BLaER1 treated with 17β-estradiol and CSF1 and Interleukin-3, amounts not matched to agents 10 nM and 100 nM (cell line): ENCODE data around the gene SV2A.
A peak's percentile ranks its signal among the peaks of the same experiment; 100 is the strongest.
"Not testable (repeated sequence)": the region's sequence is repeated elsewhere in the genome, so short reads cannot be mapped to it uniquely, and the experiment has no call there.

ENCODE experiments used
- H3K27ac ChIP-seq, 11 experiments: shearing (Covaris generic); formaldehyde crosslinking; 2 replicates each; pipeline ENCODE4 v1.8.1; 2022
- H3K27me3 ChIP-seq, 11 experiments: shearing (Covaris generic); formaldehyde crosslinking; 2 replicates each; pipeline ENCODE4 v1.8.1; 2022
- H3K36me3 ChIP-seq, 11 experiments: shearing (Covaris generic); formaldehyde crosslinking; 2 replicates each; pipeline ENCODE4 v1.8.1; 2022
- H3K4me1 ChIP-seq, 10 experiments: shearing (Covaris generic); formaldehyde crosslinking; 2 replicates each; pipeline ENCODE4 v1.8.1; 2022
- H3K4me2 ChIP-seq, 11 experiments: shearing (Covaris generic); formaldehyde crosslinking; 2 replicates each; pipeline ENCODE4 v1.8.1; 2022
- H3K4me3 ChIP-seq, 10 experiments: shearing (Covaris generic); formaldehyde crosslinking; 2 replicates each; pipeline ENCODE4 v1.8.1; 2022
- H3K9ac ChIP-seq, 11 experiments: shearing (Covaris generic); formaldehyde crosslinking; 2 replicates each; pipeline ENCODE4 v1.8.1; 2022
- H3K9me3 ChIP-seq, 11 experiments: shearing (Covaris generic); formaldehyde crosslinking; replicated peaks in 1 of 11; 2 replicates each; pipeline ENCODE4 v1.8.1; 2022
- H4K20me1 ChIP-seq, 11 experiments: shearing (Covaris generic); formaldehyde crosslinking; 2 replicates each; pipeline ENCODE4 v1.8.1; 2022
- Cebpa-rat ChIP-seq, 11 experiments: shearing (Covaris generic); IDR thresholded peaks; 2 replicates each; pipeline ENCODE4 v1.8.1; 2022

Gene SV2A

GRCh38 chr1:149906570-149907075 is 11.0 kb downstream of the SV2A start:
- Histone ChIP-seq H4K20me1 (no peaks in the 10 kb centered on the region), H3K36me3 (peaks cover 0 to 92% (median 70%) of the 10 kb centered on the region in 11 experiments; a peak in 18 of 22 replicates), H3K4me3 (no peak overlapping the region), H3K4me1 (peaks cover 0 to 4% (median 0%) of the 10 kb centered on the region in 10 experiments; a peak in 3 of 20 replicates), H3K27me3 (no peaks in the 10 kb centered on the region), H3K4me2 (no peak overlapping the region), H3K9me3 (no peaks in the 10 kb centered on the region), H3K27ac (no peak overlapping the region), H3K9ac (no peak overlapping the region)
- no peak for TF ChIP-seq Cebpa-rat (IDR thresholded peaks at IDR 0.05)

DNA sequence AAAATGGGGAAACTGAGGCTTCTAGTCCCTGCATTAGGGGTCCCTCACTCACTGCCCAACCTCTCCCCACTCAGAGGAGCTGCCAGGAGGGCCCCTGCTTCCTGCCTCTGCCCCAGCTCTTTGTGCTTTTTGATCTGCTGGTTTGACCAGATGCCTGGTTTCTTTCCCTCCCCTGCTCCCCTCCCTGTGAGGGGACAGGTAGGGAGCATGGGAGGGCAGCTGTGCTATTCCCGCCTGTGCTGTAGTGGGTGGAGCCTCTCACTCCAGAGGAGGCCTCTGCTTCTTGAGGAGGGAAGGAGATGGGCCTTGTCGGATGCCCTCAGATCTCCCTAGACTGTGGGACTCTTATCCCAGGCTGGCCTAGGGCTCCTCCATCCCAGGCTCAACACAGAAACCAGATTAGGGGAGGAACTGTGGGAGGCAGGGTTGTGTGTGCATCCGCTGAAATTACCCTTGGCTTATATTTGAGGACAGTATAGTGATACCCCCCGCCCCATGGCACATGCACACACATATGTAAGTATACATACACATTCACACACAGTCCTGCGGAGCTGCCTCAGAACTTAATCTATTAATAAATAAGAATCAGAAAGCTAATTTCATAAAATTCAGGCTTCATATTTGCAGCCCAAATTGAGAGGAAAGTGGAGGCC is 13.7 kb downstream of the SV2A start:
- Histone ChIP-seq H3K9ac (no peak overlapping the region), H3K36me3 (peaks cover 0 to 65% (median 46%) of the 10 kb centered on the region in 11 experiments; a peak in 18 of 22 replicates), H3K4me3 (no peak overlapping the region), H3K9me3 (no peaks in the 10 kb centered on the region), H4K20me1 (no peaks in the 10 kb centered on the region), H3K27me3 (no peaks in the 10 kb centered on the region), H3K27ac (0 out of 22 replicates have a peak overlapping the region, but pooled peaks of 1 of the 11 experiments have one; percentile 13), H3K4me1 (peaks cover 8 to 13% (median 11%) of the 10 kb centered on the region in 10 experiments), H3K4me2 (no peak overlapping the region)
- no peak for TF ChIP-seq Cebpa-rat (IDR thresholded peaks at IDR 0.05)

DNA sequence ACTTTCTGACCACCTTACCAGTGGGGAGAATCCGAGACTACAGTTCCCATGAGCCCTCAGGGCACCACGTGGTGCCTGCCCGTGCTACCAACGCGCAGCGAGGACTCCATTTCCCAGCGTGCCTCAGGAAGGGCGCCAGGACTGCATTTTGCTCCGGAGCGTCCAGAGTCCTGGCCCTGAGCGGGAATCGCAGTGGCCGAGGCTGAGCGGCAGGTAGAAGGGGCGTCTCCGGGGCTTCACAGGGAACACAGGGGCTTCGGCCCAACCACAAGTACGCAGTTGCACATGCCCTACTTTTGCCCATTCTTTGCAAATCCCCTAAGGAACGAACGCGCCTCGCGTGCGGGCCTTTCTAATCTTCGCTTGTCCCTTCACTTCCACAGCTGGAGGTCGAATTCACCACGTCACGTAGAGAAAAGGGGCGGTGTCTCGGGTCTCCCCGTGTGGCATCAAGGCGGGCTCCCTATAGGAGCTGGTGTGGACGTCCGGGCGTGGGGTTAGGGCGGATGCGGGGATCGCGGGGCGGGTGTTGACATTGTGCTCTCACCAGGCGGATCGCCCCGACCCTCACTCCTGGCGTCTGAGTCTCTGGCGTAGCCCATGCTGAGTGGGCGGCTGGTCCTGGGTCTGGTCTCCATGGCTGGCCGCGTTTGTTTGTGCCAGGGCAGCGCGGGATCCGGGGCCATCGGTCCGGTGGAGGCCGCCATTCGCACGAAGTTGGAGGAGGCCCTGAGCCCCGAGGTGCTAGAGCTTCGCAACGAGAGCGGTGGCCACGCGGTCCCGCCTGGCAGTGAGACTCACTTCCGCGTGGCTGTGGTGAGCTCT is 18.0 kb downstream of the SV2A start, which contains the start of gene BOLA1:
Gene BOLA1, plus strand, starts transcription at position 109 of the 825 bp plus-strand sequence. Its CDS starts 492 bp downstream, at position 601.
- peak within 1 kb of the TSS; percentile 58 to 75 (median 66) for H3K4me3 ChIP-seq
- no peaks in the 10 kb centered on the region for H4K20me1 ChIP-seq
- no peak for TF ChIP-seq Cebpa-rat (IDR thresholded peaks at IDR 0.05)
- H3K4me2 ChIP-seq: peak within 1 kb of the TSS; percentile 87 to 97 (median 93)
- peaks cover 8 to 13% (median 11%) of the 10 kb centered on the region in 10 experiments for H3K4me1 ChIP-seq
- H3K27ac ChIP-seq: peak within 1 kb of the TSS; percentile 39 to 85 (median 81); a peak in 21 of 22 replicates
- peaks cover 0 to 32% (median 10%) of the 10 kb centered on the region in 11 experiments; a peak in 11 of 22 replicates for H3K36me3 ChIP-seq
- H3K9me3 ChIP-seq: peaks cover 0 to 18% (median 6%) of the 10 kb centered on the region in 11 experiments; a peak in 7 of 22 replicates
- no peaks in the 10 kb centered on the region for H3K27me3 ChIP-seq
- peak within 1 kb of the TSS; percentile 71 to 87 (median 82) for H3K9ac ChIP-seq

DNA sequence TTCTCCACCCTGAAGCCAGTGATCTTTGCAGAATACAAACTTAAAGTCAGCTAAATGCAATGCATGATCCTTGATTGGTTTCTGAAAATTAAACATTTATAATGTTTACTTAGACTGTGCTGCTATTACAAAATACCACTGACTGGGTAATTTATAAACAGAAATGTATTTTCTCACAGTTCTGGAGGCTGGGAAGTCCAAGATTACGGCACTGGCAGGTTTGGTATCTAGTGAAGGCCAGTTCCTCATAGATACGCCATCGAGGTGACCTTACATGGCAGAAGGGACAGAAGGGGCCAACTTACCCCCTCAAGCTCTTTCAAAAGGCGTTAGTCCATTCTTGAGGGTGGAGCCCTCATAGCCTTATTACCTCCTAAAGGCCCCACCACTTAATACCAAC is 21.1 kb downstream of the SV2A start:
- Histone ChIP-seq H3K4me2 (no peak overlapping the region), H4K20me1 (no peaks in the 10 kb centered on the region), H3K27me3 (no peaks in the 10 kb centered on the region), H3K9me3 (peaks cover 0 to 18% (median 6%) of the 10 kb centered on the region in 11 experiments; a peak in 7 of 22 replicates), H3K27ac (no peak overlapping the region), H3K36me3 (peaks cover 0 to 2% (median 0%) of the 10 kb centered on the region in 11 experiments; a peak in 1 of 22 replicates), H3K4me1 (peaks cover 12 to 18% (median 13%) of the 10 kb centered on the region in 10 experiments), H3K4me3 (no peak overlapping the region), H3K9ac (no peak overlapping the region)
- TF ChIP-seq Cebpa-rat (IDR thresholded peaks at IDR 0.05): no peak

- peaks cover 27 to 43% (median 36%) of the 10 kb centered on the region in 10 experiments for H3K4me1 ChIP-seq
- H3K27ac ChIP-seq: peak overlapping the region; percentile 88 to 97 (median 95)
- TF ChIP-seq Cebpa-rat (IDR thresholded peaks at IDR 0.05): no peak
- H3K4me2 ChIP-seq: peak overlapping the region; percentile 71 to 92 (median 87)
- peaks cover 11 to 25% (median 22%) of the 10 kb centered on the region in 11 experiments; a peak in 13 of 22 replicates for H4K20me1 ChIP-seq
- H3K9ac ChIP-seq: peak overlapping the region; percentile 87 to 97 (median 94)
- no peaks in the 10 kb centered on the region for H3K36me3 ChIP-seq
- H3K27me3 ChIP-seq: no peaks in the 10 kb centered on the region
- H3K9me3 ChIP-seq: no peaks in the 10 kb centered on the region
- H3K4me3 ChIP-seq: peak overlapping the region; percentile 60 to 80 (median 76)
These were observed 28.7 kb downstream of the SV2A start for GRCh38 chr1:149888999-149889289.

DNA sequence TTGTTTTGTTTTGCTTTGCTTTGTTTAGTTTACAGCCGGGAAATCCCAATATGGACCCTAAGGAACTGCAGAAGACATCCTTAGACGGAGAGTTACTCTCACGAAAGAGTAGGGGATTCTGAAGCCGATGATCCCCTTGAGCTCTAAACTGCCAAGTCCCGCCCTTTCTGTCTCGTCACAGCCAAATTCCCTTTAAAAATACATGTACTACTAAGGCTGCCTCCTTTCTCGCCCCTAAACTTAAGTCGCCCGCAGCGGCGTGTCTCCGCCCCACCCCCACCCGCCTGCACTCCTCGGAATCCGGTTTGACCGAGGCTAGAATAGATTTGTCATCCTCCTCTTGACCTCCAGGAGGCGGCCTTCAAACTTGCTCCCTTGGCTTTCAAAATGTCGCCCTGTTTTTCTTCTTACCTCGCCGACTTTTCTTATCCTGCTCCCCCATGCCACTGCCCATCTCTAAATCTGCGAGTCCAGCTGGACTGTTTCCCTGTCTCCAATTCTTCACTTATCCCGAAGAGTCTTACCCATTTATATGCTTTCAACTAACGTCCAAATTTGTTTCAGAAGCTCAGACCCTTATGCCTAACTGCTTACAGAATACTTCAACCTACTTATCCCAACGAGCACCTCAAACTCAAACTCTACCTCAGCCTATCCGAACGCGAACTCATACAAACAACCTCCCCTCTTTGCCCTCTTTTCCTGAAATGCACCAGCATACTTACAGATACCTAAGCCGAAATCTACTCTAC is 29.2 kb downstream of the SV2A start:
- Histone ChIP-seq H3K4me1 (peaks cover 32 to 48% (median 41%) of the 10 kb centered on the region in 10 experiments), H3K9me3 (no peaks in the 10 kb centered on the region), H3K4me2 (peak overlapping the region; percentile 71 to 92 (median 87)), H3K9ac (peak overlapping the region; percentile 87 to 97 (median 94)), H3K27ac (peak overlapping the region; percentile 88 to 97 (median 95)), H3K27me3 (no peaks in the 10 kb centered on the region), H4K20me1 (peaks cover 11 to 29% (median 22%) of the 10 kb centered on the region in 11 experiments; a peak in 13 of 22 replicates), H3K36me3 (no peaks in the 10 kb centered on the region), H3K4me3 (peak overlapping the region; percentile 60 to 80 (median 76))
- no peak for TF ChIP-seq Cebpa-rat (IDR thresholded peaks at IDR 0.05)

DNA sequence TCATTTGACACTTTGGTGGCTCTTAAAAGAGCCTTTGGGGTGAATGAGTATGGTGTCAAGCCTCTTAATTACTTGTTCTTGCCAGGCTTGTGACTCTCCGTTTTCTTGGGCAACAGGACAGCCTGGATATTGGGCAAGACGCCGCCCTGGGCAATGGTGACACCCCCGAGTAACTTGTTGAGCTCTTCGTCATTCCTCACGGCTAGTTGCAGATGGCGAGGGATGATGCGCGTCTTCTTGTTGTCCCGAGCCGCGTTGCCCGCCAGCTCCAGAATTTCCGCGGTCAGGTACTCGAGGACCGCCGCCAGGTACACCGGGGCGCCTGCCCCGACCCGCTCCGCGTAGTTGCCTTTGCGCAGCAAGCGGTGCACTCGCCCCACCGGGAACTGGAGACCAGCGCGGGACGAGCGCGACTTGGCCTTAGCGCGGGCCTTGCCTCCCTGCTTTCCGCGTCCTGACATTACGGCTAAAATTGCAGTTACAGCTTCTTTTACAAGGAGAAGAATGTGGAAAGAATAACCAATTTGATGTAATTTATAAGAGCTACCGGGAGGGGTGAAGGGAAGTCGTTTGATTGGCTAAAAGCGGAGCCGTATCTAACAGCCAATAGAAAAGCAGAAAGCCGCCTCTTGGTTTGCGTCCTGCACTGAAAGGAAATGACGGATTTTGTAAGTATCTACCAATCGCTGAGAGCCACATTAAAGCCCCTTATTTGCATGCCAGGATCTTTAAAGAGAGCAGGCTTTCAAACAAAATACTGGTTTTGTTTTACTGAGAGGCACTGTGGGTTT is 30.0 kb downstream of the SV2A start:
- no peaks in the 10 kb centered on the region for H3K36me3 ChIP-seq
- peak overlapping the region; percentile 77 to 92 (median 88) for H3K4me2 ChIP-seq
- peak overlapping the region; percentile 60 to 80 (median 76) for H3K4me3 ChIP-seq
- peaks cover 11 to 37% (median 24%) of the 10 kb centered on the region in 11 experiments; a peak in 13 of 22 replicates for H4K20me1 ChIP-seq
- H3K9me3 ChIP-seq: no peaks in the 10 kb centered on the region
- peak in 6 of 11 experiments; percentile 24 to 63 (median 48); a peak in 8 of 22 replicates for TF ChIP-seq Cebpa-rat (IDR thresholded peaks at IDR 0.05)
- H3K27ac ChIP-seq: peak overlapping the region; percentile 88 to 97 (median 95)
- H3K9ac ChIP-seq: peak overlapping the region; percentile 87 to 97 (median 94)
- H3K27me3 ChIP-seq: no peaks in the 10 kb centered on the region
- peaks cover 32 to 48% (median 41%) of the 10 kb centered on the region in 10 experiments for H3K4me1 ChIP-seq

GRCh38 chr1:149887196-149887455 is 30.5 kb downstream of the SV2A start:
- peaks cover 11 to 40% (median 26%) of the 10 kb centered on the region in 11 experiments; a peak in 15 of 22 replicates for H4K20me1 ChIP-seq
- H3K9me3 ChIP-seq, H3K27me3 ChIP-seq, H3K36me3 ChIP-seq: not testable (repeated sequence)
- H3K4me1 ChIP-seq: peaks cover 32 to 48% (median 41%) of the 10 kb centered on the region in 10 experiments
- peak overlapping the region; percentile 87 to 97 (median 94) for H3K9ac ChIP-seq
- H3K4me3 ChIP-seq: peak overlapping the region; percentile 60 to 80 (median 76)
- peak overlapping the region; percentile 88 to 97 (median 95) for H3K27ac ChIP-seq
- H3K4me2 ChIP-seq: peak overlapping the region; percentile 77 to 92 (median 87)
